Muscle of leg (tissue), 11 donors: ENCODE measurements around the gene DEK. TPM values are rescaled to one million over a fixed set of nuclear protein-coding genes. Genes with fewer than 3 reads are reported as not detected.

Experiments
- DNase-seq: peaks from one replicate; pipeline ENCODE4 v3.0.0; 2013
- H3K27ac ChIP-seq: one replicate; pipeline ENCODE4 v1.5.1; 2013; ENCODE audit warnings: mild to moderate bottlenecking, low read length, control low read depth
- H3K27me3 ChIP-seq: one replicate; pipeline ENCODE4 v1.6.1; 2013; ENCODE audit warnings: low read length; ENCODE audit not compliant: control insufficient read depth, insufficient read depth
- H3K36me3 ChIP-seq: one replicate; pipeline ENCODE4 v1.6.1; 2013; ENCODE audit warnings: low read length; ENCODE audit not compliant: control insufficient read depth, insufficient read depth
- H3K4me1 ChIP-seq: one replicate; pipeline ENCODE4 v1.6.1; 2013; ENCODE audit warnings: low read length; ENCODE audit not compliant: control insufficient read depth, insufficient read depth
- H3K4me3 ChIP-seq: one replicate; pipeline ENCODE4 v1.5.1; 2013; ENCODE audit warnings: low read length, control low read depth
- H3K9me3 ChIP-seq: replicated peaks from 2 replicates; pipeline ENCODE4 v1.6.1; 2013; ENCODE audit warnings: low read depth, low read length; ENCODE audit not compliant: control insufficient read depth
- WGBS: methylation state at CpG from one replicate; pipeline ENCODE4 v1.1.5; 2013; ENCODE audit warnings: missing lambda C conversion rate; ENCODE audit not compliant: insufficient coverage; 5-methylcytosine and 5-hydroxymethylcytosine counted together
- polyA plus RNA-seq, 8 donors: library from polyadenylated mRNA; unstranded; fragments of 120-200 nt; gene quantifications; one replicate each; pipeline versions ENCODE4 v1.2.1 to v1.2.3, GENCODE V29; 2013; ENCODE audit warnings: inconsistent platforms in 1 of 8, low replicate concordance in 1 of 8; ENCODE audit not compliant: insufficient read length in 8 of 8, insufficient read depth in 1 of 8
- total RNA-seq: library from RNA; stranded (reverse); fragments of 120-200 nt; gene quantifications from one replicate; pipeline ENCODE4 v1.2.4, GENCODE V29; 2013

DEK gene
- total and polyA plus RNA-seq, 9 donors: 82.6 to 141 (median 120) TPM

- WGBS: no CpG with 5 or more reads among the region's 3 CpGs
- no peak overlapping the region for H3K27ac ChIP-seq
Measured at GRCh38 chr6:18269253-18269652, 4.9 kb upstream of the DEK start.

GRCh38 chr6:18268066-18268465, 3.7 kb upstream of the DEK start:
- H3K36me3 ChIP-seq: no peaks in the 10 kb centered on the region
- H3K4me1 ChIP-seq: peaks cover 4% of the 10 kb centered on the region
- peaks cover 3% of the 10 kb centered on the region for H3K27me3 ChIP-seq
- H3K4me3 ChIP-seq: no peak overlapping the region
- peaks cover 7% of the 10 kb centered on the region for H3K9me3 ChIP-seq
- H3K27ac ChIP-seq: no peak overlapping the region
- WGBS: 35% methylated on average over 4 of the region's 4 CpGs
- no peak for DNase-seq

More at GRCh38 chr6:18269253-18269652, 4.9 kb upstream of the DEK start:
- no peaks in the 10 kb centered on the region for H3K36me3 ChIP-seq
- H3K4me1 ChIP-seq: peaks cover 4% of the 10 kb centered on the region
- DNase-seq: no peak
- peaks cover 3% of the 10 kb centered on the region for H3K27me3 ChIP-seq
- no peak overlapping the region for H3K4me3 ChIP-seq
- peaks cover 7% of the 10 kb centered on the region for H3K9me3 ChIP-seq

- 93% methylated on average over 9 of the region's 11 CpGs for WGBS
- Histone ChIP-seq H3K27ac (no peak overlapping the region), H3K36me3 (peaks cover 4% of the 10 kb centered on the region), H3K27me3 (peaks cover 3% of the 10 kb centered on the region), H3K4me1 (peaks cover 9% of the 10 kb centered on the region), H3K4me3 (no peak overlapping the region), H3K9me3 (peaks cover 7% of the 10 kb centered on the region)
- DNase-seq: no peak
Measured at GRCh38 chr6:18266523-18266912, 2.2 kb upstream of the DEK start.

- H3K27me3 ChIP-seq: peaks cover 3% of the 10 kb centered on the region
- H3K9me3 ChIP-seq: peaks cover 7% of the 10 kb centered on the region
- WGBS: 99% methylated on average over 10 of the region's 14 CpGs
- peaks cover 6% of the 10 kb centered on the region for H3K36me3 ChIP-seq
- H3K4me1 ChIP-seq: peaks cover 12% of the 10 kb centered on the region
- DNase-seq: no peak
- no peak overlapping the region for H3K27ac ChIP-seq
- no peak overlapping the region for H3K4me3 ChIP-seq
Measured at GRCh38 chr6:18265787-18266522, 1.6 kb upstream of the DEK start.

- Histone ChIP-seq H3K36me3 (peaks cover 11% of the 10 kb centered on the region), H3K27me3 (peaks cover 3% of the 10 kb centered on the region), H3K4me3 (peak overlapping the region; percentile 52), H3K9me3 (peaks cover 7% of the 10 kb centered on the region), H3K4me1 (peaks cover 18% of the 10 kb centered on the region), H3K27ac (peak overlapping the region; percentile 95)
- DNase-seq: peak; percentile 45
- WGBS: 0% methylated on average over 5 of the region's 11 CpGs
Measured at GRCh38 chr6:18264923-18265377, 620 bp upstream of the DEK start.

GRCh38 chr6:18263418-18264218, 712 bp downstream of the DEK start:
- under 1% methylated on average over 50 of the region's 50 CpGs for WGBS
- Histone ChIP-seq H3K36me3 (peaks cover 11% of the 10 kb centered on the region), H3K27me3 (peaks cover 3% of the 10 kb centered on the region), H3K4me1 (peaks cover 18% of the 10 kb centered on the region), H3K9me3 (peaks cover 7% of the 10 kb centered on the region), H3K27ac (peak overlapping the region; percentile 90), H3K4me3 (peak overlapping the region; percentile 67)
- DNase-seq: peak; percentile 64

- DNase-seq: peak; percentile 45
- Histone ChIP-seq H3K36me3 (peaks cover 11% of the 10 kb centered on the region), H3K4me3 (peak overlapping the region; percentile 67), H3K27ac (peak overlapping the region; percentile 90), H3K4me1 (peaks cover 18% of the 10 kb centered on the region), H3K9me3 (peaks cover 7% of the 10 kb centered on the region), H3K27me3 (peaks cover 3% of the 10 kb centered on the region)
- 4% methylated on average over 5 of the region's 18 CpGs for WGBS
Measured at GRCh38 chr6:18262702-18263417, 1.5 kb downstream of the DEK start.

- H3K27me3 ChIP-seq: peaks cover 3% of the 10 kb centered on the region
- peaks cover 15% of the 10 kb centered on the region for H3K36me3 ChIP-seq
- peaks cover 7% of the 10 kb centered on the region for H3K9me3 ChIP-seq
- WGBS: 41% methylated on average over 3 of the region's 6 CpGs
- DNase-seq: no peak
- no peak overlapping the region for H3K27ac ChIP-seq
- H3K4me1 ChIP-seq: peaks cover 18% of the 10 kb centered on the region
- no peak overlapping the region for H3K4me3 ChIP-seq
Measured at GRCh38 chr6:18261877-18262276, 2.5 kb downstream of the DEK start.

GRCh38 chr6:18260448-18261106, 3.8 kb downstream of the DEK start:
- DNase-seq: no peak

More at GRCh38 chr6:18260448-18261106, 3.8 kb downstream of the DEK start:
- WGBS: 67% methylated on average over 1 of the region's 4 CpGs
- Histone ChIP-seq H3K27ac (peak overlapping the region; percentile 10), H3K4me1 (peaks cover 18% of the 10 kb centered on the region), H3K4me3 (no peak overlapping the region), H3K27me3 (no peaks in the 10 kb centered on the region), H3K36me3 (peaks cover 15% of the 10 kb centered on the region), H3K9me3 (peaks cover 1% of the 10 kb centered on the region)
